ENCODE data around the gene CPNE8.

DNA sequence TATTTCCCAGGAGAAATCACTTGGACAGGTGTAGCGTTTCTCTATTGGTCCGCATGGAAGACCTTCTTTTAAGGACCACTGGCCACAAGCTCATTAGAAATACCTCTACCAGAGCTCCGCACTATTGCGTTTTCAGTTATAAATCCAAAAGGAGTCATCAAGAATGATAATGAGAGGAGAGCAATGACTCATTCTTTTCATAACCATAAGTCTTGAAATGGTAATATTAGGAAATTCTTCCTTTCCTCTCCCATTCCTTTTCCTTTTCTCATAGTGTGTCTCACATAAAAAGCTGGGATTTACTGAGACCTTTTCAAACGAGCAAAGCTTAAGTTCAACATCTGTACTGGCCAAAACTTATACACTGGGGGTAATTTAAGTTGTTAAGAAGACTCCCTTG lies 215.7 kb downstream of the CPNE8 start:
- TF ChIP-seq, protein P1, sequence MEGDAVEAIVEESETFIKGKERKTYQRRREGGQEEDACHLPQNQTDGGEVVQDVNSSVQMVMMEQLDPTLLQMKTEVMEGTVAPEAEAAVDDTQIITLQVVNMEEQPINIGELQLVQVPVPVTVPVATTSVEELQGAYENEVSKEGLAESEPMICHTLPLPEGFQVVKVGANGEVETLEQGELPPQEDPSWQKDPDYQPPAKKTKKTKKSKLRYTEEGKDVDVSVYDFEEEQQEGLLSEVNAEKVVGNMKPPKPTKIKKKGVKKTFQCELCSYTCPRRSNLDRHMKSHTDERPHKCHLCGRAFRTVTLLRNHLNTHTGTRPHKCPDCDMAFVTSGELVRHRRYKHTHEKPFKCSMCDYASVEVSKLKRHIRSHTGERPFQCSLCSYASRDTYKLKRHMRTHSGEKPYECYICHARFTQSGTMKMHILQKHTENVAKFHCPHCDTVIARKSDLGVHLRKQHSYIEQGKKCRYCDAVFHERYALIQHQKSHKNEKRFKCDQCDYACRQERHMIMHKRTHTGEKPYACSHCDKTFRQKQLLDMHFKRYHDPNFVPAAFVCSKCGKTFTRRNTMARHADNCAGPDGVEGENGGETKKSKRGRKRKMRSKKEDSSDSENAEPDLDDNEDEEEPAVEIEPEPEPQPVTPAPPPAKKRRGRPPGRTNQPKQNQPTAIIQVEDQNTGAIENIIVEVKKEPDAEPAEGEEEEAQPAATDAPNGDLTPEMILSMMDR (IDR thresholded peaks at IDR 0.05): no peak
- no peak for TF ChIP-seq POLR2A (IDR thresholded peaks at IDR 0.05)

Measured in body of pancreas (tissue), 4 donors.